Breast epithelium (tissue), 3 donors: ENCODE measurements around the gene NSUN3.

ENCODE experiments used
- CTCF ChIP-seq, 3 donors: fragments of 450-650 bp; IDR thresholded peaks; one replicate each; pipeline ENCODE4 v1.5.1; 2016 to 2017; ENCODE audit warnings: antibody characterized with exemption in 3 of 3, mild to moderate bottlenecking in 3 of 3, moderate library complexity in 3 of 3
- POLR2A ChIP-seq: fragments of 450-650 bp; IDR thresholded peaks from one replicate; pipeline ENCODE4 v1.6.1; 2016; ENCODE audit warnings: antibody characterized with exemption, mild to moderate bottlenecking, moderate library complexity
- POLR2AphosphoS5 ChIP-seq, 3 donors: sonication (generic); formaldehyde crosslinking; IDR thresholded peaks; one replicate each; pipeline ENCODE4 v1.6.1; 2017; ENCODE audit warnings: antibody characterized with exemption in 3 of 3

- TF ChIP-seq POLR2A (peak; percentile 22), CTCF (IDR thresholded peaks at IDR 0.05) (no peak), POLR2AphosphoS5 (IDR thresholded peaks at IDR 0.05) (peak; percentile 61 to 78 (median 62))
These were observed at the start of gene NSUN3, which contains the start of gene DHFR2 for GRCh38 chr3:94062513-94063404.
